ENCODE measurements around the gene SPEG.

Gene SPEG

GRCh38 chr2:219416235-219416602 is 18.4 kb upstream of the SPEG start:
- Histone ChIP-seq H3K27ac (ENCODE audit: low read depth, low read length, poor library complexity, severe bottlenecking) (no peak overlapping the region), H3K36me3 (ENCODE audit: insufficient read depth, low read length) (no peaks in the 10 kb centered on the region; the same call in 1 of the 2 replicates), H3K79me2 (ENCODE audit: insufficient read depth, low read length) (no peaks in the 10 kb centered on the region), H3F3A (ENCODE audit: insufficient read depth, low read length) (no peaks in the 10 kb centered on the region), H3K9ac (ENCODE audit: low read length) (no peak overlapping the region), H3K4me3 (ENCODE audit: low read depth, low read length, poor library complexity, severe bottlenecking) (no peak overlapping the region), H3K9me2 (ENCODE audit: low read depth, low read length) (no peaks in the 10 kb centered on the region), H3K27me3 (ENCODE audit: insufficient read depth, low read length) (peaks cover 3% of the 10 kb centered on the region; the same call in 1 of the 2 replicates), H4K20me1 (ENCODE audit: insufficient read depth, low read length) (no peaks in the 10 kb centered on the region), H2AFZ (ENCODE audit: low read length) (no peak overlapping the region), H3K4me1 (ENCODE audit: insufficient read depth, low read length, severe bottlenecking) (no peaks in the 10 kb centered on the region), H3K4me2 (ENCODE audit: low read length) (no peak overlapping the region), H3K9me3 (ENCODE audit: low read length) (0 out of 2 replicates have a peak, but pooled peaks cover 2% of the 10 kb centered on the region)
- no peak for TF ChIP-seq EZH2 (IDR thresholded peaks at IDR 0.05; ENCODE audit: borderline replicate concordance, low read length)
- TF ChIP-seq CTCF (IDR thresholded peaks at IDR 0.05; ENCODE audit: low read length): no peak

GRCh38 chr2:219416938-219417337 is 17.7 kb upstream of the SPEG start:
- Histone ChIP-seq H3K9me3 (ENCODE audit: low read length) (0 out of 2 replicates have a peak, but pooled peaks cover 2% of the 10 kb centered on the region), H3K27ac (ENCODE audit: low read depth, low read length, poor library complexity, severe bottlenecking) (no peak overlapping the region), H3K36me3 (ENCODE audit: insufficient read depth, low read length) (no peaks in the 10 kb centered on the region; the same call in 1 of the 2 replicates), H2AFZ (ENCODE audit: low read length) (no peak overlapping the region), H3K9me2 (ENCODE audit: low read depth, low read length) (no peaks in the 10 kb centered on the region), H4K20me1 (ENCODE audit: insufficient read depth, low read length) (no peaks in the 10 kb centered on the region), H3F3A (ENCODE audit: insufficient read depth, low read length) (no peaks in the 10 kb centered on the region), H3K27me3 (ENCODE audit: insufficient read depth, low read length) (peaks cover under 1% of the 10 kb centered on the region; the same call in 1 of the 2 replicates), H3K4me2 (ENCODE audit: low read length) (no peak overlapping the region), H3K79me2 (ENCODE audit: insufficient read depth, low read length) (no peaks in the 10 kb centered on the region), H3K9ac (ENCODE audit: low read length) (no peak overlapping the region), H3K4me3 (ENCODE audit: low read depth, low read length, poor library complexity, severe bottlenecking) (no peak overlapping the region), H3K4me1 (ENCODE audit: insufficient read depth, low read length, severe bottlenecking) (no peaks in the 10 kb centered on the region)
- TF ChIP-seq EZH2 (IDR thresholded peaks at IDR 0.05; ENCODE audit: borderline replicate concordance, low read length): no peak
- no peak for TF ChIP-seq CTCF (IDR thresholded peaks at IDR 0.05; ENCODE audit: low read length)

GRCh38 chr2:219417374-219417773 is 17.3 kb upstream of the SPEG start:
- Histone ChIP-seq H3K79me2 (ENCODE audit: insufficient read depth, low read length) (no peaks in the 10 kb centered on the region), H4K20me1 (ENCODE audit: insufficient read depth, low read length) (no peaks in the 10 kb centered on the region), H3K27me3 (ENCODE audit: insufficient read depth, low read length) (peaks cover 3% of the 10 kb centered on the region; the same call in 1 of the 2 replicates), H3K9ac (ENCODE audit: low read length) (no peak overlapping the region), H3K4me2 (ENCODE audit: low read length) (no peak overlapping the region), H3K4me3 (ENCODE audit: low read depth, low read length, poor library complexity, severe bottlenecking) (no peak overlapping the region), H3K4me1 (ENCODE audit: insufficient read depth, low read length, severe bottlenecking) (no peaks in the 10 kb centered on the region), H3K9me2 (ENCODE audit: low read depth, low read length) (no peaks in the 10 kb centered on the region), H2AFZ (ENCODE audit: low read length) (no peak overlapping the region), H3F3A (ENCODE audit: insufficient read depth, low read length) (no peaks in the 10 kb centered on the region), H3K27ac (ENCODE audit: low read depth, low read length, poor library complexity, severe bottlenecking) (no peak overlapping the region), H3K36me3 (ENCODE audit: insufficient read depth, low read length) (no peaks in the 10 kb centered on the region; the same call in 1 of the 2 replicates), H3K9me3 (ENCODE audit: low read length) (0 out of 2 replicates have a peak, but pooled peaks cover 2% of the 10 kb centered on the region)
- no peak for TF ChIP-seq CTCF (IDR thresholded peaks at IDR 0.05; ENCODE audit: low read length)
- TF ChIP-seq EZH2 (IDR thresholded peaks at IDR 0.05; ENCODE audit: borderline replicate concordance, low read length): no peak

All from OCI-LY1 (cell line).